SK-N-SH (cell line): ENCODE results near the gene DNAH5. TPM values are rescaled to one million over a fixed set of nuclear protein-coding genes. Genes with fewer than 3 reads are reported as not detected.

Experiments used
- CTCF ChIA-PET: fragments of 300-600, 350-600 bp; formaldehyde crosslinking; extraction: SDS; loops from one replicate; lab custom pipeline; 2021; lab: Yijun Ruan, JAX
- POLR2A ChIA-PET: fragments of 350-600 bp; sonication (Branson Sonifier 250); formaldehyde crosslinking; extraction: SDS; loops from one replicate; lab custom pipeline; 2020; ENCODE audit warnings: antibody characterized with exemption, inconsistent platforms; lab: Yijun Ruan, JAX
- DNase-seq: peaks from one replicate; pipeline ENCODE4 v3.0.0; 2012
- H2AFZ ChIP-seq: fragments of 200-600 bp; sonication (generic); 2 replicates; pipeline ENCODE4 v1.8.1; 2016; ENCODE audit warnings: antibody characterized with exemption, mild to moderate bottlenecking, low read depth
- H3F3A ChIP-seq: fragments of 200-600 bp; sonication (generic); replicated peaks from 2 replicates; pipeline ENCODE3; 2016; ENCODE audit warnings: antibody characterized with exemption, mild to moderate bottlenecking; ENCODE audit not compliant: insufficient read depth
- H3K27ac ChIP-seq, 2 experiments: fragments of 200-500 bp in 1 of 2; fragments of 200-600 bp in 1 of 2; sonication (Bioruptor generic) in 1 of 2; sonication (generic), shearing (Covaris generic) in 1 of 2; 2 replicates each; pipeline versions ENCODE4 v1.5.1 to v1.6.1; 2014 to 2016; ENCODE audit warnings: low read depth in 2 of 2, inconsistent platforms in 1 of 2, low read length in 1 of 2, mild to moderate bottlenecking in 1 of 2, mixed read lengths in 1 of 2
- H3K27me3 ChIP-seq: fragments of 200-600 bp; sonication (generic), shearing (Covaris generic); 2 replicates; pipeline ENCODE4 v1.6.1; 2016; ENCODE audit warnings: mixed run types; ENCODE audit not compliant: insufficient read depth
- H3K36me3 ChIP-seq, 2 experiments: fragments of 200-500 bp in 1 of 2; fragments of 200-600 bp in 1 of 2; sonication (Bioruptor generic) in 1 of 2; sonication (generic) in 1 of 2; replicated peaks in 1 of 2; 2 replicates each; pipeline versions ENCODE3 to v1.5.1; 2014 to 2016; ENCODE audit warnings: low read length in 1 of 2, mild to moderate bottlenecking in 1 of 2; ENCODE audit not compliant: insufficient read depth in 2 of 2, control insufficient read depth in 1 of 2
- H3K4me1 ChIP-seq, 2 experiments: fragments of 200-500 bp in 1 of 2; fragments of 200-600 bp in 1 of 2; sonication (Bioruptor generic) in 1 of 2; sonication (generic), shearing (Covaris generic) in 1 of 2; 2 replicates each; pipeline versions ENCODE4 v1.5.1 to v1.6.1; 2014 to 2016; ENCODE audit warnings: low read depth in 1 of 2, low read length in 1 of 2, mixed run types in 1 of 2; ENCODE audit not compliant: insufficient read depth in 2 of 2, control insufficient read depth in 1 of 2
- H3K4me2 ChIP-seq: fragments of 200-600 bp; sonication (generic), shearing (Covaris generic); 2 replicates; pipeline ENCODE4 v1.6.1; 2017; ENCODE audit warnings: mixed run types
- H3K4me3 ChIP-seq, 2 experiments: fragments of 200-500 bp in 1 of 2; fragments of 200-600 bp in 1 of 2; sonication (Bioruptor generic) in 1 of 2; sonication (generic), shearing (Covaris generic) in 1 of 2; 2 replicates each; pipeline versions ENCODE4 v1.5.1 to v1.8.1; 2014 to 2016; ENCODE audit warnings: low read depth in 2 of 2, inconsistent platforms in 1 of 2, low read length in 1 of 2, mild to moderate bottlenecking in 1 of 2, mixed read lengths in 1 of 2, moderate library complexity in 1 of 2
- H3K79me2 ChIP-seq: fragments of 200-600 bp; sonication (generic); 2 replicates; pipeline ENCODE4 v1.8.1; 2017; ENCODE audit warnings: mild to moderate bottlenecking; ENCODE audit not compliant: insufficient read depth
- H3K9ac ChIP-seq: fragments of 200-600 bp; sonication (generic); 2 replicates; pipeline ENCODE4 v1.6.1; 2017; ENCODE audit warnings: mixed run types
- H3K9me2 ChIP-seq: fragments of 200-600 bp; sonication (generic); 2 replicates; pipeline ENCODE4 v1.6.1; 2017; ENCODE audit warnings: mixed run types
- H3K9me3 ChIP-seq: fragments of 200-600 bp; sonication (generic); 2 replicates; pipeline ENCODE4 v1.6.1; 2017; ENCODE audit warnings: mixed run types, mild to moderate bottlenecking, moderate library complexity
- H4K20me1 ChIP-seq: fragments of 200-600 bp; sonication (generic); 2 replicates; pipeline ENCODE4 v1.6.1; 2017; ENCODE audit warnings: mild to moderate bottlenecking, mixed run types; ENCODE audit not compliant: insufficient read depth
- ELF1 ChIP-seq: IDR thresholded peaks from 2 replicates; pipeline ENCODE4 v1.4.0; 2012
- EZH2phosphoT487 ChIP-seq: fragments of 200-600 bp; sonication (generic); IDR thresholded peaks from 2 replicates; pipeline ENCODE4 v1.6.1; 2017; ENCODE audit warnings: low read depth, mixed run types, mild to moderate bottlenecking, antibody characterized with exemption, moderate library complexity, borderline replicate concordance
- FOSL2 ChIP-seq: IDR thresholded peaks from 2 replicates; pipeline ENCODE4 v1.4.0; 2012; ENCODE audit warnings: low read depth, mild to moderate bottlenecking, moderate library complexity, borderline replicate concordance
- FOXJ3 ChIP-seq: sonication (generic); formaldehyde crosslinking; IDR thresholded peaks from 2 replicates; pipeline ENCODE4 v1.5.1; 2020; ENCODE audit warnings: mild to moderate bottlenecking, missing genetic modification reagents
- FOXM1 ChIP-seq: IDR thresholded peaks from 2 replicates; pipeline ENCODE4 v1.4.0; 2012; ENCODE audit warnings: low read depth, mild to moderate bottlenecking
- IRF3 ChIP-seq: fragments of 150-350 bp; IDR thresholded peaks from 2 replicates; pipeline ENCODE4 v1.6.1; 2016; ENCODE audit warnings: mild to moderate bottlenecking, low read depth, low read length
- JUND ChIP-seq: IDR thresholded peaks from 2 replicates; pipeline ENCODE4 v1.4.0; 2012
- MEF2A ChIP-seq: IDR thresholded peaks from 2 replicates; pipeline ENCODE4 v1.4.0; 2012; ENCODE audit warnings: low read depth, borderline replicate concordance
- MXI1 ChIP-seq: IDR thresholded peaks from 2 replicates; pipeline ENCODE4 v1.6.1; 2012; ENCODE audit warnings: mild to moderate bottlenecking, low read depth, low read length, improper control_type of control experiment
- NFIC ChIP-seq: IDR thresholded peaks from 2 replicates; pipeline ENCODE4 v1.4.0; 2012; ENCODE audit warnings: borderline replicate concordance
- PBX3 ChIP-seq: IDR thresholded peaks from 2 replicates; pipeline ENCODE4; 2012
- RAD21 ChIP-seq: IDR thresholded peaks from 2 replicates; pipeline ENCODE4 v1.6.1; 2012; ENCODE audit warnings: mild to moderate bottlenecking, low read length
- RCOR1 ChIP-seq: fragments of 150-350 bp; IDR thresholded peaks from 2 replicates; pipeline ENCODE4 v1.6.1; 2017; ENCODE audit warnings: antibody characterized with exemption, low read length
- RFX5 ChIP-seq: IDR thresholded peaks from 2 replicates; pipeline ENCODE4 v1.6.1; 2012; ENCODE audit warnings: mild to moderate bottlenecking, improper control_type of control experiment, low read length
- TAF1 ChIP-seq: IDR thresholded peaks from 2 replicates; pipeline ENCODE4 v1.6.1; 2012; ENCODE audit warnings: low read depth, mild to moderate bottlenecking, low read length, moderate library complexity, borderline replicate concordance
- TCF12 ChIP-seq: IDR thresholded peaks from 2 replicates; pipeline ENCODE4 v1.4.0; 2012
- USF1 ChIP-seq: IDR thresholded peaks from 2 replicates; pipeline ENCODE4 v1.4.0; 2012; ENCODE audit warnings: low read depth, borderline replicate concordance
- YY1 ChIP-seq: IDR thresholded peaks from 2 replicates; pipeline ENCODE4 v1.4.0; 2012; ENCODE audit warnings: low read depth, mild to moderate bottlenecking
- WGBS: methylation state at CpG from one replicate; pipeline ENCODE4 v1.1.6; 2017; ENCODE audit warnings: low lambda C conversion rate; 5-methylcytosine and 5-hydroxymethylcytosine counted together
- polyA plus RNA-seq, 3 experiments: library from polyadenylated mRNA; depleted of rRNA; stranded (reverse); fragments of >200 nt; gene quantifications; 2 replicates each; pipeline ENCODE4 v1.2.3, GENCODE V29; 2012
- TF ChIP-seq, protein P1 (sequence below): fragments of 150-350 bp; IDR thresholded peaks from 2 replicates; pipeline ENCODE4 v1.6.1; 2017; ENCODE audit warnings: antibody characterized with exemption, low read length, low read depth, borderline replicate concordance
- TF ChIP-seq, protein P2 (sequence below): IDR thresholded peaks from 2 replicates; pipeline ENCODE4 v1.6.1; 2012; ENCODE audit warnings: mild to moderate bottlenecking, low read depth, low read length, moderate library complexity

DNAH5 gene
- polyA plus RNA-seq, 1 of the 3 experiments (the other 2 are of a cell fraction), result 0.74 TPM

DNA sequence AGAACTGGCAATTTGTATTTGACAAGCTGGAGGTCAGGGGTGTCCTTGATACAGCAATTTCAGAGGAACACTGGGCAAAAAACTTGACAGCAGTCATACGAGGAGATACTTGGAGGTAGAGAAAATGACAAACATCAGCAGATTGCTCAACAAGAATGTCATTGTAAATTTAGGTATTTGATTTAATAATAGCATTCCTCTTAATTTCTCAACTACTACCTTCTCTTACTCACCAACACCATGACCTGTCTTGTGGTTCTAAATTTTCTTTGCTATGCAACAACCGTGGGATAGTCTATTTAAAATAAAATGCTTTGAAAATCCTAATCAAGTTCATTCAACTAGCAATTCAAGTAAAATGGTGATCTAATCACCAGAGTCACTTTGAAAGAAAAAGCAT is 128.4 kb downstream of the DNAH5 start:
- no peak for TF ChIP-seq MXI1
- TF ChIP-seq RCOR1, result no peak
- TF ChIP-seq NFIC, result no peak
- TF ChIP-seq FOXJ3 (CRISPR knock-in tag), result no peak
- TF ChIP-seq, protein P1, sequence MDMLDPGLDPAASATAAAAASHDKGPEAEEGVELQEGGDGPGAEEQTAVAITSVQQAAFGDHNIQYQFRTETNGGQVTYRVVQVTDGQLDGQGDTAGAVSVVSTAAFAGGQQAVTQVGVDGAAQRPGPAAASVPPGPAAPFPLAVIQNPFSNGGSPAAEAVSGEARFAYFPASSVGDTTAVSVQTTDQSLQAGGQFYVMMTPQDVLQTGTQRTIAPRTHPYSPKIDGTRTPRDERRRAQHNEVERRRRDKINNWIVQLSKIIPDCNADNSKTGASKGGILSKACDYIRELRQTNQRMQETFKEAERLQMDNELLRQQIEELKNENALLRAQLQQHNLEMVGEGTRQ, result no peak
- no peak for TF ChIP-seq ELF1
- TF ChIP-seq EZH2phosphoT487, result no peak
- no peak for TF ChIP-seq FOXM1
- no peak for TF ChIP-seq PBX3
- no peak for TF ChIP-seq USF1
- TF ChIP-seq JUND, result no peak
- no peak for TF ChIP-seq RFX5
- TF ChIP-seq TAF1, result no peak
- no peak for TF ChIP-seq TCF12
- no peak for TF ChIP-seq MEF2A
- TF ChIP-seq, protein P2, sequence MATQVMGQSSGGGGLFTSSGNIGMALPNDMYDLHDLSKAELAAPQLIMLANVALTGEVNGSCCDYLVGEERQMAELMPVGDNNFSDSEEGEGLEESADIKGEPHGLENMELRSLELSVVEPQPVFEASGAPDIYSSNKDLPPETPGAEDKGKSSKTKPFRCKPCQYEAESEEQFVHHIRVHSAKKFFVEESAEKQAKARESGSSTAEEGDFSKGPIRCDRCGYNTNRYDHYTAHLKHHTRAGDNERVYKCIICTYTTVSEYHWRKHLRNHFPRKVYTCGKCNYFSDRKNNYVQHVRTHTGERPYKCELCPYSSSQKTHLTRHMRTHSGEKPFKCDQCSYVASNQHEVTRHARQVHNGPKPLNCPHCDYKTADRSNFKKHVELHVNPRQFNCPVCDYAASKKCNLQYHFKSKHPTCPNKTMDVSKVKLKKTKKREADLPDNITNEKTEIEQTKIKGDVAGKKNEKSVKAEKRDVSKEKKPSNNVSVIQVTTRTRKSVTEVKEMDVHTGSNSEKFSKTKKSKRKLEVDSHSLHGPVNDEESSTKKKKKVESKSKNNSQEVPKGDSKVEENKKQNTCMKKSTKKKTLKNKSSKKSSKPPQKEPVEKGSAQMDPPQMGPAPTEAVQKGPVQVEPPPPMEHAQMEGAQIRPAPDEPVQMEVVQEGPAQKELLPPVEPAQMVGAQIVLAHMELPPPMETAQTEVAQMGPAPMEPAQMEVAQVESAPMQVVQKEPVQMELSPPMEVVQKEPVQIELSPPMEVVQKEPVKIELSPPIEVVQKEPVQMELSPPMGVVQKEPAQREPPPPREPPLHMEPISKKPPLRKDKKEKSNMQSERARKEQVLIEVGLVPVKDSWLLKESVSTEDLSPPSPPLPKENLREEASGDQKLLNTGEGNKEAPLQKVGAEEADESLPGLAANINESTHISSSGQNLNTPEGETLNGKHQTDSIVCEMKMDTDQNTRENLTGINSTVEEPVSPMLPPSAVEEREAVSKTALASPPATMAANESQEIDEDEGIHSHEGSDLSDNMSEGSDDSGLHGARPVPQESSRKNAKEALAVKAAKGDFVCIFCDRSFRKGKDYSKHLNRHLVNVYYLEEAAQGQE, result no peak
- no peak for TF ChIP-seq YY1
- TF ChIP-seq IRF3, result no peak
- TF ChIP-seq RAD21, result no peak
- TF ChIP-seq FOSL2, result no peak
- TF ChIP-seq, all 33 proteins: peak for 0
- ChIA-PET CTCF (no interaction called here), POLR2A (no interaction called here)
- Histone ChIP-seq H3K9me3 (no peaks in the 10 kb centered on the region), H3K27me3 (no peaks in the 10 kb centered on the region; the same call in 1 of the 2 replicates), H4K20me1 (no peaks in the 10 kb centered on the region), H3K36me3 (no peaks in the 10 kb centered on the region), H3K9ac (no peak overlapping the region), H3K4me3 (no peak overlapping the region), H2AFZ (no peak overlapping the region), H3K4me1 (no peaks in the 10 kb centered on the region), H3K4me2 (no peak overlapping the region), H3K79me2 (no peaks in the 10 kb centered on the region), H3K27ac (no peak overlapping the region), H3K9me2 (no peaks in the 10 kb centered on the region), H3F3A (no peaks in the 10 kb centered on the region)
- no peak for DNase-seq
- WGBS, result under 1% methylated on average over 2 of the region's 2 CpGs
